Smooth muscle cell (in vitro differentiated cells): ENCODE data around the gene STPG2. TPM values are rescaled to one million over a fixed set of nuclear protein-coding genes. Genes with fewer than 3 reads are reported as not detected.
"Not testable (repeated sequence)": the region's sequence is repeated elsewhere in the genome, so short reads cannot be mapped to it uniquely, and the experiment has no call there.

Source experiments
- DNase-seq: peaks from one replicate; lab custom pipeline; 2025; ENCODE audit not compliant: unreplicated experiment; lab: John Stamatoyannopoulos, UW
- H2AFZ ChIP-seq: fragments of 200-600 bp; sonication (generic); 2 replicates; pipeline ENCODE4 v1.6.0; 2016; ENCODE audit warnings: antibody characterized with exemption, low read depth, mild to moderate bottlenecking
- H3F3A ChIP-seq: fragments of 200-600 bp; sonication (generic); 2 replicates; pipeline ENCODE4 v1.6.0; 2017; ENCODE audit warnings: antibody characterized with exemption, low read depth
- H3K27ac ChIP-seq: fragments of 200-600 bp; sonication (generic); 2 replicates; pipeline ENCODE4 v1.5.1; 2016; ENCODE audit warnings: low read depth, mild to moderate bottlenecking
- H3K27me3 ChIP-seq: fragments of 200-600 bp; sonication (generic); 2 replicates; pipeline ENCODE4 v1.6.1; 2016; ENCODE audit warnings: low read depth, mild to moderate bottlenecking
- H3K36me3 ChIP-seq: fragments of 200-600 bp; sonication (generic); 2 replicates; pipeline ENCODE4 v1.5.1; 2016; ENCODE audit warnings: low read depth
- H3K4me1 ChIP-seq: fragments of 200-600 bp; sonication (generic); 2 replicates; pipeline ENCODE4 v1.5.1; 2016; ENCODE audit warnings: low read depth
- H3K4me2 ChIP-seq: fragments of 200-600 bp; sonication (generic); 2 replicates; pipeline ENCODE4 v1.6.0; 2016; ENCODE audit warnings: mild to moderate bottlenecking
- H3K4me3 ChIP-seq: fragments of 200-600 bp; sonication (generic); 2 replicates; pipeline ENCODE4 v1.5.1; 2016; ENCODE audit warnings: mild to moderate bottlenecking
- H3K79me2 ChIP-seq: fragments of 200-600 bp; sonication (generic); 2 replicates; pipeline ENCODE4 v1.6.0; 2016; ENCODE audit warnings: low read depth, mild to moderate bottlenecking
- H3K9ac ChIP-seq: fragments of 200-600 bp; sonication (generic); 2 replicates; pipeline ENCODE4 v1.6.0; 2016; ENCODE audit warnings: low read depth
- H3K9me3 ChIP-seq: fragments of 200-600 bp; sonication (generic); replicated peaks from 2 replicates; pipeline ENCODE4 v1.5.1; 2016; ENCODE audit warnings: low read depth
- H4K20me1 ChIP-seq: fragments of 200-600 bp; sonication (generic); 2 replicates; pipeline ENCODE4 v1.6.0; 2016; ENCODE audit warnings: low read depth
- CTCF ChIP-seq: fragments of 200-600 bp; sonication (generic); IDR thresholded peaks from 2 replicates; pipeline ENCODE4 v1.5.1; 2017; ENCODE audit warnings: borderline replicate concordance, mild to moderate bottlenecking, antibody characterized with exemption; ENCODE audit not compliant: insufficient read depth, poor library complexity, severe bottlenecking
- WGBS: methylation state at CpG from one replicate; pipeline ENCODE4 v1.1.7; 2016; ENCODE audit warnings: low lambda C conversion rate; 5-methylcytosine and 5-hydroxymethylcytosine counted together
- polyA plus RNA-seq: library from polyadenylated mRNA; unstranded; fragments of >200 nt; fragmentation: Nextera tagmentation; extraction: Ambion mirVana; gene quantifications from 2 replicates; pipeline ENCODE4 v1.2.1, GENCODE V29; 2016
- total RNA-seq: library from RNA; depleted of rRNA; stranded (reverse); fragments of >200 nt; gene quantifications from 2 replicates; pipeline ENCODE4 v1.2.3, GENCODE V29; 2014

The STPG2 gene
- total and polyA plus RNA-seq, 2 experiments from 2014 or later, result 0.09 to 0.31 TPM

- no peak overlapping the region for H3K27ac ChIP-seq
- H4K20me1 ChIP-seq, result no peaks in the 10 kb centered on the region
- no peaks in the 10 kb centered on the region for H3K36me3 ChIP-seq
- no peaks in the 10 kb centered on the region for H3K27me3 ChIP-seq
- no peaks in the 10 kb centered on the region for H3K4me1 ChIP-seq
- H3K9me3 ChIP-seq, result no peaks in the 10 kb centered on the region
- no peaks in the 10 kb centered on the region for H3F3A ChIP-seq
- no peak overlapping the region for H2AFZ ChIP-seq
- DNase-seq, result no peak
- WGBS, result 81% methylated on average over 2 of the region's 2 CpGs
- no peaks in the 10 kb centered on the region for H3K79me2 ChIP-seq
- H3K4me2 ChIP-seq, result no peak overlapping the region
- no peak overlapping the region for H3K4me3 ChIP-seq
- H3K9ac ChIP-seq, result no peak overlapping the region
- no peak for TF ChIP-seq CTCF
These were observed 498.0 kb downstream of the STPG2 start for GRCh38 chr4:97645071-97645821.

- no peak for DNase-seq
- Histone ChIP-seq H3K4me3 (no peak overlapping the region), H4K20me1 (no peaks in the 10 kb centered on the region), H3K79me2 (no peaks in the 10 kb centered on the region), H3K27ac (no peak overlapping the region), H3K27me3 (no peaks in the 10 kb centered on the region), H3K4me1 (no peaks in the 10 kb centered on the region), H3K9me3 (no peaks in the 10 kb centered on the region), H3K36me3 (no peaks in the 10 kb centered on the region), H3K4me2 (no peak overlapping the region), H3K9ac (no peak overlapping the region), H3F3A (no peaks in the 10 kb centered on the region), H2AFZ (no peak overlapping the region)
- TF ChIP-seq CTCF, result no peak
These were observed 500.1 kb downstream of the STPG2 start for GRCh38 chr4:97643179-97643578.

DNA sequence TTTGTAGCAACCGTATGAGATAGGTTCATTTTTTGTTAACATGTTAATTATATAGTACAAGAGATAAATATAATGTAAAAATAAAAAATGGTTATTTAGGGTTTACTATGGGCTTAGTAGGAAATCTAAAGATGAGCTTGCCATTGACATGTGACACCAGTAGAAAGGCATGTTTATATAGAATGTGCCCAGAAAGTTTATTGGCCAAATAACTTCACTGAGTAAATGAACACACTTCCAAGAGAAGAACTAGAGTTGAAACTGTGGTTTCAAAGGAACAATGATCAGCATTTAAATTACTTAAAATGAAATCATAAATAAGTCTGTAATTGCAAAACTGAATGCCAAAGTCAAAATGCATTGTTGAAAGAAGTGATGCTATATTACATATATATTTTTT, 503.3 kb downstream of the STPG2 start:
- Histone ChIP-seq H3K27ac (no peak overlapping the region), H3K79me2 (no peaks in the 10 kb centered on the region), H3K4me1 (no peaks in the 10 kb centered on the region), H3K4me3 (no peak overlapping the region), H3K27me3 (no peaks in the 10 kb centered on the region), H4K20me1 (no peaks in the 10 kb centered on the region), H3K9me3 (no peaks in the 10 kb centered on the region), H3K4me2 (no peak overlapping the region), H3K9ac (no peak overlapping the region), H3K36me3 (no peaks in the 10 kb centered on the region), H2AFZ (no peak overlapping the region), H3F3A (no peaks in the 10 kb centered on the region)
- no peak for DNase-seq
- TF ChIP-seq CTCF, result no peak
- WGBS, result 96% methylated on average over 1 of the region's 1 CpG

GRCh38 chr4:97633831-97634230, 509.4 kb downstream of the STPG2 start:
- not testable (repeated sequence) for H2AFZ ChIP-seq, H3K4me1 ChIP-seq, H4K20me1 ChIP-seq, H3K4me3 ChIP-seq, H3K27me3 ChIP-seq, H3K27ac ChIP-seq, H3K4me2 ChIP-seq, H3K79me2 ChIP-seq, H3F3A ChIP-seq, H3K36me3 ChIP-seq, H3K9ac ChIP-seq, DNase-seq, H3K9me3 ChIP-seq
- WGBS, result 65% methylated on average over 7 of the region's 8 CpGs
